GM18858 (cell line): ENCODE measurements around the gene PFKFB4.
"Not testable (repeated sequence)": the region's sequence is repeated elsewhere in the genome, so short reads cannot be mapped to it uniquely, and the experiment has no call there.

ENCODE experiments used
- ATAC-seq: cut with Tn5 transposase; IDR thresholded peaks from one replicate; pipeline ENCODE4 v1.9.1; 2021; ENCODE audit not compliant: unreplicated experiment

PFKFB4 gene

GRCh38 chr3:48535578-48535977 lies 21.0 kb downstream of the PFKFB4 start:
- no peak for ATAC-seq

GRCh38 chr3:48532977-48533337 lies 23.6 kb downstream of the PFKFB4 start:
- no peak for ATAC-seq

- ATAC-seq = no peak
Measured at GRCh38 chr3:48532271-48532976, 24.2 kb downstream of the PFKFB4 start.

- ATAC-seq = not testable (repeated sequence)
Measured at GRCh38 chr3:48530701-48531100, 25.9 kb downstream of the PFKFB4 start.

GRCh38 chr3:48528754-48529153 lies 27.8 kb downstream of the PFKFB4 start:
- ATAC-seq = no peak

GRCh38 chr3:48528048-48528447 lies 28.6 kb downstream of the PFKFB4 start:
- ATAC-seq = no peak

- no peak for ATAC-seq
Measured at GRCh38 chr3:48524970-48525369, 31.6 kb downstream of the PFKFB4 start.

GRCh38 chr3:48521635-48522034 lies 35.0 kb downstream of the PFKFB4 start:
- ATAC-seq = no peak

- no peak for ATAC-seq
Measured at GRCh38 chr3:48519277-48519643, 37.3 kb downstream of the PFKFB4 start.

GRCh38 chr3:48518638-48519276 lies 37.8 kb downstream of the PFKFB4 start:
- ATAC-seq = no peak

GRCh38 chr3:48518069-48518468 lies 38.5 kb downstream of the PFKFB4 start:
- ATAC-seq = no peak

- no peak for ATAC-seq
Measured at GRCh38 chr3:48516571-48516970, 40.0 kb downstream of the PFKFB4 start.

- ATAC-seq = no peak
Measured at GRCh38 chr3:48514431-48515227, 42.0 kb downstream of the PFKFB4 start.

GRCh38 chr3:48511551-48511950 lies 45.1 kb downstream of the PFKFB4 start:
- ATAC-seq = no peak

GRCh38 chr3:48507256-48508061 lies 49.1 kb downstream of the PFKFB4 start:
- no peak for ATAC-seq

GRCh38 chr3:48505968-48506504 lies 50.6 kb downstream of the PFKFB4 start:
- no peak for ATAC-seq

- no peak for ATAC-seq
Measured at GRCh38 chr3:48505146-48505545, 51.5 kb downstream of the PFKFB4 start.

- ATAC-seq = no peak
Measured at GRCh38 chr3:48504051-48504946, 52.3 kb downstream of the PFKFB4 start, which contains the start of gene SHISA5. SHISA5 (minus strand) TSS chr3:48504174; CDS start chr3:48504094, 80 bp downstream.

- no peak for ATAC-seq
Measured at GRCh38 chr3:48503401-48504050, 53.1 kb downstream of the PFKFB4 start.
